Ishikawa (cell line): ENCODE data around the gene GASK1B.

Source experiments
- EP300 ChIP-seq: IDR thresholded peaks from 2 replicates; pipeline ENCODE4 v1.6.1; 2012; ENCODE audit warnings: borderline replicate concordance
- MAX ChIP-seq: IDR thresholded peaks from 2 replicates; pipeline ENCODE4 v1.6.1; 2012
- TAF1 ChIP-seq: IDR thresholded peaks from 2 replicates; pipeline ENCODE4 v1.6.1; 2012; ENCODE audit warnings: low read depth, mild to moderate bottlenecking

- TF ChIP-seq EP300, result no peak
- no peak for TF ChIP-seq TAF1
- no peak for TF ChIP-seq MAX
These were observed 15.4 kb downstream of the GASK1B start for GRCh38 chr4:158157412-158157811.
